DOHH2 (cell line): ENCODE data around the gene FSD1.

Source experiments
- EZH2phosphoT487 ChIP-seq: fragments of 200-600 bp; sonication (generic); IDR thresholded peaks from 2 replicates; pipeline ENCODE4 v1.6.1; 2017; ENCODE audit warnings: borderline replicate concordance, mild to moderate bottlenecking, antibody characterized with exemption, low read length, moderate library complexity, mixed read lengths
- TF ChIP-seq, protein P1 (sequence below): fragments of 200-600 bp; sonication (generic); IDR thresholded peaks from one replicate; pipeline ENCODE4 v1.5.1; 2014; ENCODE audit warnings: antibody characterized with exemption, mild to moderate bottlenecking, low read depth, low read length; ENCODE audit not compliant: poor library complexity, severe bottlenecking

DNA sequence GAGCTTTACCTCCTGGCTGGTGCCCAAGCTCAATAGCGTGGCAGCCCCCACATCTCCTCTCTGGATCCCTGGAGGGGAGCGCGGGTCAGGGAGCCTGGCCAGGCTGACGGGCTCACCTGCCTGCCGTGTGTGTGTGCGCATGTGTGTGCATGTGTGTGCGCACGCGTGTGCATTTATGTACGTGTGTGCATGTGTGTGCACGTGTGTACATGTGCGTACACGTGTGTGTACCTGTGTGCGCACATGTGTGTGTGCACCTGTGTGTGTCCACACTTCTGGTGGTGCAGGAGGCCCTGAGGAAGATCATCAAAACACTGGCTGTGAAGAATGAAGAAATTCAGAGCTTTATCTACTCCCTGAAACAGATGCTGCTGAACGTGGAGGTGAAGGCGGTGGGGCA, 1.3 kb downstream of the FSD1 start:
- TF ChIP-seq, protein P1, sequence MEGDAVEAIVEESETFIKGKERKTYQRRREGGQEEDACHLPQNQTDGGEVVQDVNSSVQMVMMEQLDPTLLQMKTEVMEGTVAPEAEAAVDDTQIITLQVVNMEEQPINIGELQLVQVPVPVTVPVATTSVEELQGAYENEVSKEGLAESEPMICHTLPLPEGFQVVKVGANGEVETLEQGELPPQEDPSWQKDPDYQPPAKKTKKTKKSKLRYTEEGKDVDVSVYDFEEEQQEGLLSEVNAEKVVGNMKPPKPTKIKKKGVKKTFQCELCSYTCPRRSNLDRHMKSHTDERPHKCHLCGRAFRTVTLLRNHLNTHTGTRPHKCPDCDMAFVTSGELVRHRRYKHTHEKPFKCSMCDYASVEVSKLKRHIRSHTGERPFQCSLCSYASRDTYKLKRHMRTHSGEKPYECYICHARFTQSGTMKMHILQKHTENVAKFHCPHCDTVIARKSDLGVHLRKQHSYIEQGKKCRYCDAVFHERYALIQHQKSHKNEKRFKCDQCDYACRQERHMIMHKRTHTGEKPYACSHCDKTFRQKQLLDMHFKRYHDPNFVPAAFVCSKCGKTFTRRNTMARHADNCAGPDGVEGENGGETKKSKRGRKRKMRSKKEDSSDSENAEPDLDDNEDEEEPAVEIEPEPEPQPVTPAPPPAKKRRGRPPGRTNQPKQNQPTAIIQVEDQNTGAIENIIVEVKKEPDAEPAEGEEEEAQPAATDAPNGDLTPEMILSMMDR = no peak
- no peak for TF ChIP-seq EZH2phosphoT487
